Neural progenitor cell (in vitro differentiated cells): ENCODE results near the gene NDUFAF8. TPM values are rescaled to one million over a fixed set of nuclear protein-coding genes. Genes with fewer than 3 reads are reported as not detected.

Source experiments
- DNase-seq: peaks from one replicate; pipeline ENCODE4 v3.0.0-alpha.2; 2016; ENCODE audit warnings: low spot score
- H2AFZ ChIP-seq: fragments of 200-600 bp; sonication (generic); replicated peaks from 2 replicates; pipeline ENCODE4 v1.6.1; 2016; ENCODE audit warnings: antibody characterized with exemption
- H3F3A ChIP-seq: fragments of 200-600 bp; sonication (generic); 2 replicates; pipeline ENCODE4 v1.6.1; 2016; ENCODE audit warnings: antibody characterized with exemption, low read depth
- H3K27ac ChIP-seq: fragments of 200-600 bp; sonication (generic); 2 replicates; pipeline ENCODE4 v1.5.1; 2016; ENCODE audit warnings: mild to moderate bottlenecking
- H3K27me3 ChIP-seq: fragments of 200-600 bp; sonication (generic); 2 replicates; pipeline ENCODE4 v1.6.1; 2016; ENCODE audit warnings: mild to moderate bottlenecking, moderate library complexity
- H3K36me3 ChIP-seq: fragments of 200-600 bp; sonication (generic); 2 replicates; pipeline ENCODE4 v1.5.1; 2016
- H3K4me1 ChIP-seq: fragments of 200-600 bp; sonication (generic); 2 replicates; pipeline ENCODE4 v1.6.1; 2016; ENCODE audit warnings: mixed run types
- H3K4me2 ChIP-seq: fragments of 200-600 bp; sonication (generic); 2 replicates; pipeline ENCODE4 v1.6.1; 2016
- H3K4me3 ChIP-seq: fragments of 200-600 bp; sonication (generic); 2 replicates; pipeline ENCODE4 v1.5.1; 2016
- H3K79me2 ChIP-seq: fragments of 200-600 bp; sonication (generic); 2 replicates; pipeline ENCODE4 v1.6.1; 2016; ENCODE audit warnings: low read depth
- H3K9ac ChIP-seq: fragments of 200-600 bp; sonication (generic); 2 replicates; pipeline ENCODE4 v1.6.1; 2016
- H3K9me3 ChIP-seq: fragments of 200-600 bp; sonication (generic); 2 replicates; pipeline ENCODE4 v1.5.1; 2016; ENCODE audit warnings: low read depth
- H4K20me1 ChIP-seq: fragments of 200-600 bp; sonication (generic); 2 replicates; pipeline ENCODE4 v1.6.1; 2016; ENCODE audit warnings: low read depth
- H3K27ac Mint-ChIP-seq: 3 replicates; pipeline ENCODE4 v1.8.0; 2021; ENCODE audit warnings: mixed read lengths
- H3K27me3 Mint-ChIP-seq: 2 replicates; pipeline ENCODE4 v1.8.0; 2022; ENCODE audit warnings: low read depth, mild to moderate bottlenecking, inconsistent platforms, moderate library complexity, mixed read lengths; ENCODE audit not compliant: insufficient read depth
- H3K36me3 Mint-ChIP-seq: 3 replicates; pipeline ENCODE4 v1.8.0; 2021; ENCODE audit warnings: mixed read lengths
- H3K4me1 Mint-ChIP-seq: 3 replicates; pipeline ENCODE4 v1.8.0; 2021; ENCODE audit warnings: mixed read lengths
- H3K4me3 Mint-ChIP-seq: 3 replicates; pipeline ENCODE4 v1.8.0; 2021; ENCODE audit warnings: mild to moderate bottlenecking, moderate library complexity, mixed read lengths
- H3K9me3 Mint-ChIP-seq: 3 replicates; pipeline ENCODE4 v1.8.0; 2020; ENCODE audit warnings: mixed read lengths
- CTCF ChIP-seq: fragments of 200-600 bp; sonication (generic); IDR thresholded peaks from 2 replicates; pipeline ENCODE4 v1.5.1; 2017; ENCODE audit warnings: antibody characterized with exemption, mild to moderate bottlenecking
- EZH2 ChIP-seq: fragments of 200-600 bp; sonication (generic); IDR thresholded peaks from 2 replicates; pipeline ENCODE4 v1.6.1; 2017; ENCODE audit warnings: antibody characterized with exemption, mild to moderate bottlenecking, moderate library complexity
- EZH2phosphoT487 ChIP-seq: fragments of 200-600 bp; sonication (generic); IDR thresholded peaks from 2 replicates; pipeline ENCODE4 v1.6.1; 2017; ENCODE audit warnings: antibody characterized with exemption
- total RNA-seq: library from RNA; depleted of rRNA; stranded (reverse); fragments of >200 nt; gene quantifications from 2 replicates; pipeline ENCODE4 v1.2.3, GENCODE V29; 2015; ENCODE audit warnings: low replicate concordance

The NDUFAF8 gene
- total RNA-seq, 1 donor from 2014 or later = 34.7 TPM

- Mint-ChIP-seq H3K4me3 (no peak overlapping the region), H3K36me3 (peaks cover 2% of the 10 kb centered on the region), H3K4me1 (peaks cover 13% of the 10 kb centered on the region), H3K27me3 (peaks cover 2% of the 10 kb centered on the region), H3K9me3 (no peaks in the 10 kb centered on the region), H3K27ac (no peak overlapping the region)
- H3K9ac ChIP-seq = no peak overlapping the region
- H3K27ac ChIP-seq = no peak overlapping the region
- H4K20me1 ChIP-seq = peaks cover 30% of the 10 kb centered on the region
- H3F3A ChIP-seq = no peaks in the 10 kb centered on the region
- H3K9me3 ChIP-seq = no peaks in the 10 kb centered on the region
- no peak for DNase-seq
- H3K36me3 ChIP-seq = no peaks in the 10 kb centered on the region
- no peak for TF ChIP-seq CTCF
- TF ChIP-seq EZH2phosphoT487 = no peak
- TF ChIP-seq EZH2 = no peak
- H2AFZ ChIP-seq = no peak overlapping the region
- peaks cover 32% of the 10 kb centered on the region for H3K79me2 ChIP-seq
- H3K4me2 ChIP-seq = no peak overlapping the region
- H3K4me3 ChIP-seq = no peak overlapping the region
- H3K4me1 ChIP-seq = peaks cover 12% of the 10 kb centered on the region
- no peaks in the 10 kb centered on the region for H3K27me3 ChIP-seq
These were observed 48.0 kb downstream of the NDUFAF8 start for GRCh38 chr17:81287152-81287551.

GRCh38 chr17:81287741-81288430 is 48.8 kb downstream of the NDUFAF8 start:
- Histone ChIP-seq H2AFZ (no peak overlapping the region), H3K36me3 (no peaks in the 10 kb centered on the region), H3K9ac (no peak overlapping the region), H3K4me2 (no peak overlapping the region), H3F3A (no peaks in the 10 kb centered on the region), H4K20me1 (peaks cover 30% of the 10 kb centered on the region), H3K79me2 (peaks cover 34% of the 10 kb centered on the region), H3K27ac (no peak overlapping the region), H3K9me3 (no peaks in the 10 kb centered on the region), H3K4me3 (no peak overlapping the region), H3K4me1 (peaks cover 12% of the 10 kb centered on the region), H3K27me3 (no peaks in the 10 kb centered on the region)
- Mint-ChIP-seq H3K4me1 (peaks cover 13% of the 10 kb centered on the region), H3K4me3 (no peak overlapping the region), H3K9me3 (no peaks in the 10 kb centered on the region), H3K36me3 (peaks cover 2% of the 10 kb centered on the region), H3K27me3 (peaks cover 2% of the 10 kb centered on the region), H3K27ac (no peak overlapping the region)
- no peak for TF ChIP-seq CTCF
- no peak for TF ChIP-seq EZH2phosphoT487
- no peak for TF ChIP-seq EZH2
- no peak for DNase-seq

GRCh38 chr17:81288715-81289114 is 49.6 kb downstream of the NDUFAF8 start:
- Histone ChIP-seq H3K79me2 (peaks cover 37% of the 10 kb centered on the region), H3F3A (no peaks in the 10 kb centered on the region), H3K9me3 (no peaks in the 10 kb centered on the region), H3K4me1 (peaks cover 12% of the 10 kb centered on the region), H2AFZ (no peak overlapping the region), H3K27ac (no peak overlapping the region), H3K36me3 (no peaks in the 10 kb centered on the region), H3K9ac (no peak overlapping the region), H3K27me3 (no peaks in the 10 kb centered on the region), H4K20me1 (peaks cover 34% of the 10 kb centered on the region), H3K4me2 (no peak overlapping the region), H3K4me3 (no peak overlapping the region)
- no peak overlapping the region for H3K4me3 Mint-ChIP-seq
- H3K9me3 Mint-ChIP-seq = no peaks in the 10 kb centered on the region
- peaks cover 2% of the 10 kb centered on the region for H3K27me3 Mint-ChIP-seq
- no peak for DNase-seq
- H3K36me3 Mint-ChIP-seq = peaks cover 2% of the 10 kb centered on the region
- no peak for TF ChIP-seq EZH2
- no peak for TF ChIP-seq CTCF
- no peak for TF ChIP-seq EZH2phosphoT487
- peaks cover 14% of the 10 kb centered on the region for H3K4me1 Mint-ChIP-seq
- no peak overlapping the region for H3K27ac Mint-ChIP-seq
